NOMO-1 treated with dmso at 0.1 percent for 144 hours (cell line): Measurements from ENCODE around the gene DNAJC27.

Experiments used
- DNase-seq: peaks from one replicate; lab custom pipeline; 2025; ENCODE audit not compliant: unreplicated experiment; lab: John Stamatoyannopoulos, UW

Gene DNAJC27

DNA sequence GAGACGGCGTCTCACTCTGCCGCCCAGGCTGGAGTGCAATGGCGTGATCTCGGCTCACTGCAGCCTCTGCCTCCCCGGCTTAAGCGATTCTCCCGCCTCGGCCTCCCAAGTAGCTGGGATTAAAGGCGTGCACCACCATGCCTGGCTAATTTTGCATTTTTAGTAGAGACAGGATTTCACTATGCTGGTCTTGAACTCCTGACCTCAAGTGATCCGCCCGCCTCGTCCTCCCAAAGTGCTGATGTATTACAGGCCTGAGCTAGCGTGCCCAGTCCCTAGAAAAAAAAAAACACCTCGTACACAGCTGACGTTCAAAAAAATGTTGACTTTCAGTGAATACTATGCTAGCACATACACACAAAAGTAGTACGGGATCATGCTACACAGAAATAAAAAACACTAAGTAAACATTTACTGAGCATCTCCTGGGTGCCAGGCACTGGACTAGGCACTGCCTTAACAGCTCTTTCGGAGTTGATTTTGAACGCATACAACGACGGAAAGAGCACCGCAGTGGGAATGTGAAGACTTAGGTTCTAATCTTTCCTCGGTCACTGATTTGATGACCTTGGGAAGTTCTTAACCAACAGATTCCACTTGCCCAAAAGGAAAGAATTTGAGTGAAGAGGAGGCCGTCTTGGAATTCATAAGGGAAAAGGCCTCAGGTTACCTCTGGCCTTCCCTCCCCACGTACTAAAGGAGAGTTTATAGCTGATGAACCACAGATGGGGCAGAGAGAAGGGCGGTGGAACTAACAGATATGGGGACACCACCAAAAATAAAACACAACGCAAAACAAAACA, 1.1 kb downstream of the DNAJC27 start:
- DNase-seq, result no peak

DNA sequence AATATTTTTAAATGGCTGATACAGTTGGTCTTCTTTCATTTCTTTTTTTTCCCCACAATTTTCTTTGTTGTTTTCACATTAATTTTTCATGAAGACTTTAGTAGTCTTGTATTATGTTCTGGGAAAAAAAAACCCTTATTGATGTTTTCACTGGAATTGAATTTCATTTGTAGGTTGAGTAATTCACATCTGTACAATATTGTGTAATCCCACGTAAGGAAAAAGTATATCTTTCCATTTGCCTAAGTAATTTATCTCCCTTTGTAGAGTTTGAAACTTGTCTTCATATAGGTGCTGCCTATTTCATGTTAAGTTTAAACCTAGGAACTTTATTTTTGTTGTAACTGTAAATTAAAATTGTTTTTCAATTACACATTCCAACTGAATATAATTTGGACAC, 2.0 kb downstream of the DNAJC27 start:
- no peak for DNase-seq

DNA sequence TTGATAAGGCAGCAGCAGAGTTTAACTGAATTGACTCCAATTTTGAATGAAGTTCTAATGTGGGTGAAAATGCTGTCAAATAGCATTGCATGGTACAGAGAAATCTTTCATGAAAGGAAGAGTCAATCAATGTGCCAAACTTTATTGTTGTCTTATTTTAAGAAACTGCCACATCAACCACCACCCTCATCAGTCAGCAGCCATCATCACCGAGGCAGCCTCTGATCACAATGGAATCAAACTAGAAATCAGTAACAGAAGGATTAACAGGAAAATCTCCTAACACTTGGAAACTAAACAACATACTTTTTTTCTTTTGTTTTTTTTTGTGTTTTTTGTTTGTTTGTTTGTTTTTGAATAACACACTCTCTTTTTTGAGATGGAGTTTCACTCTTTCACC, 9.9 kb downstream of the DNAJC27 start:
- no peak for DNase-seq

DNA sequence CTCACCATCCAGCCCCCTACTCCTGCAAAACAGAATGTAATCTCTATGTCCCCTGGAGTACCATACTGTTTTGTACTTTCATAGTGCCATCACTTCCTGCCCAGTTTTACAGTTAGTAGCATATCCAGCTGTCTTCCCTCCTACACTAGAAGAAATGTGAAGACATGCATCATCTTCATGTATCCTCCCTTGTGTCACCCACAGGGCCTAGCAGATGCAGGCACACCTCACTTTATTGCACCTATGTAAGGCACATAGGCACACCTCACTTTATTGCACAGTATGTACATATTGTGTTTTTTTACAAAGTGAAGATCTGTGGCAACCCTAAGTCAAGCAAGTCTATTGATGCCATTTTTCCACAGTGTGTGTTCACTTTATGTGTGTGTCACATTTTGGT, 12.0 kb downstream of the DNAJC27 start:
- no peak for DNase-seq

DNA sequence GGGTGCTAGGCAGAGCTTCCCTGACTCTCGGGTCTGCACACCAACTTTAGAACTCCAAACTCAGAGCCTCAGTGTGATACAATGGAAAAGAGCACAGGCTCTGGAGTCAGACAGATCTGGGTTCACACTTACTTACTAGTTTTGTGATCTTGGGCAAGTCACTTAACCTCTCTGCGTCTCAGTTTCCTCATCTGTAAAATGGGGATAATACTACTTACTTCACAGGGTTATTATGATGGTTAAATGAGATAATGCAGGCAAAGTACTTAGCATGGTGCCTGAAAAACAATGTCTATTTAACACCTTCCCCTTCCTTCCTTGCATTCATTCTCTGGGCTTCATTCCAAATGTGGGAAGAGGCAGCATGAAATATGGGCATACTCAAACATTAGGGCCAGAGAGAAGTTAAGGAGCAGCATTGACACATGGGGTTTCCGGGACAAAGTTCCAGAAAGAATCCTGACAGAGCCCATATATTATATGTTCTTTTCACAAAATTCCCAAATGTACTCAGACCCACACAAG, 13.3 kb downstream of the DNAJC27 start:
- no peak for DNase-seq

DNA sequence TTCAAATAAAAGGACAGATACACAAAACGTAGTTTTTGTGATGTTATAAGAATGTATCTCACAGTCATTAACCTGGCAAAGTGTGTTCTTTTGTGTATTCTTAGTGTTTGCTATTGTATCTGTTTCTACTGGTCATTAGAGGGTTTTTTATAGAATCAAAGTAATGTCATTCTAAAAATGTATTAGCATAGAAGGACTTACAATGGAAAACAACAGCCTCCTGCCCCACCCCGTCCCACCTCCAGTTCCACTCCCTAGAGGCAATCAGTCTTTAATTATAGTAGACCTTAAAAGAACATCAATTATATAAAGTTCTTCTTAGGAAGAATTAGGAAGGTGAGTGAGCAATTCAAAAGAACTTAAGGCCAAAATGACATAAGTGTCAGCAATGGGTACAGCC, 13.8 kb downstream of the DNAJC27 start:
- DNase-seq, result no peak

DNA sequence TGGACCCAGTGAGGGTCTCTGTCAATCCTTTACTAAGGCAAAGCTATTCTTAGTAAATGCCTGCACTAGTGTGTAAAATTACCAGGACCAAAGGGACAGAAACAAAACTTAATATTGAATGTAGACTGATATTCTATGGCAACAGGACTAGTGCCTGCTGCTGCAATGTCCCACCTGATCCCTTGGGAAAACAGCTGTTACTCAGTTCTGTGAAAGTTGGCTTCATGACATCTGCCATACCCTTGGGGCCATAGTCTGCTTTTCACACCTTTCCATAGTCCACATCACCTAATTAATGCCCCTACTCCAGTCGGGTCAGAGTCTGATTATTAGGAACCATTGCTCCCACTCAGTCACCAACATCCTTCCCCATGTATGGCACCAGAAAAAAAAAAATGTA, 14.5 kb downstream of the DNAJC27 start:
- DNase-seq, result no peak

DNA sequence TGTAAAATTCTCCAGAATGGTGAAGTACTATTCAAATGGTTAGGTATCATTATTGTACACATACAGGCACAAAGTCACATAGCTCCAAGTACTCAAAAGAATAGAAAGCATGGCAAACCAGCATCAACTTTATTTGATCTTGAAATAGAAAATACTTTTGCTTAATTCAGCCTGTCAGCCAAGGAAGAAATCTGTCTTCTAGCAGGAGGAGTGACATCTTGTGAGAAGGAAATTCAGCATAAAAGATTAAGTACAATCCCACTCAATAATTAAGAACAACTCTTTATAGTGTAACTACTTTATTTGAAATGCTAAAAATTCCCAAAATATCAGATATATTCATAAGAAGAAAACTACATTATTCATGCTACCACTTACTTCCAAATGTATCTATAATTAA, 15.8 kb downstream of the DNAJC27 start:
- no peak for DNase-seq

DNA sequence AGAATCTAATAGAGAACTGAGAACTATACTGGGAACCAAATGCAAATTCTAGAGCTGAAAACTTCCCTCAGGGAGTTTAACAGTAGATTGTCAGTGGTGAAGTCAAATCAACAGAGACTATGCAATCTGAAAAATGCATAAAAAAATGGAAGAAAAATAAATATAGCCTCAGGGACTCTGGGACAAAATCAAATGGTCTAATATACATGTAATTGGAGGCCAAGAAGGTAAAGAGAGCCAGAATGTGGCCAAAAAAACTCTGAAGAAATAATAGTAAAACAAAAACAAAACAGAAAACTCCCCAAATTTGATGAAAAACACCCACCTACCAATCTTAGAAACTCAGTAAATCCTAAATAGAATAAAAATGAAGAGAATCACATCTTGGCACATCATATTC, 16.5 kb downstream of the DNAJC27 start:
- DNase-seq, result no peak

DNA sequence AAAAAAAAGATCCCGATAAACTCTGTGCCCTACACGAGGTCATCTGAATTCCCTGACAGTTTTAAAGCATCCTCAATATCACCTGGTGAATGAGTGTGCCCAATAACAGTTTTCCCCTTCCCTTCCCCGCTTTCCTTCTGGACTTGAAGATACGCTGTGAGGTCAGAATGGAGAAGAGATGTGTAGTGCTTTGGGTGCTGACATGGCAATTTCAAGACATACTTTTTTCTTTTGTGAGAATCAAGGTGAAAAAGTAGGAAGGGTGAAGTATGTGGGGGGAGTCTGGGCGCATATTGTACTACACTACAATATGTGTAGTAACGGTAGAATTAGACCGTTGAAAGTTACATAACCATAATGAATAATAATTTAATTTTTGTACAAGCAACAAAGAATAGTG, 21.7 kb downstream of the DNAJC27 start:
- DNase-seq, result no peak

DNA sequence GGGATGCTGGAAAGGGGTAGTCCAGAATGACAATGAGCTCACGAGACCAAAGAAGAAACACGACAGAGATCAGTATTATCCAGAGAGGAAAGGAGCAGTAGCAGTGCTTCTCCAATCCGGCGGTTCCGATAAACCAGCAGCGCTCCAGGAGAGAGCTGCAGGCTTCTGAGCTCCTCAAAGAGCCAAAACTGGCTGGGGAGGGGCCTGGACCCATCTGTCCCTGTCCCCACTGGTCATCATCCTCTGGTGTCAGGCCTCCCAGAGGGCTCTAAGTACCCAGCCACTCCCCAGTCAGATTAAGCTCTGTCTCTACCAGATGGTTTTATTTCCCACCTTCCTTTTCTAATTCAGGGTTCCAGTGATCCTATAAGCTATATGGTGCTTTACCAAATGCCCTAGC, 23.2 kb downstream of the DNAJC27 start:
- no peak for DNase-seq

DNA sequence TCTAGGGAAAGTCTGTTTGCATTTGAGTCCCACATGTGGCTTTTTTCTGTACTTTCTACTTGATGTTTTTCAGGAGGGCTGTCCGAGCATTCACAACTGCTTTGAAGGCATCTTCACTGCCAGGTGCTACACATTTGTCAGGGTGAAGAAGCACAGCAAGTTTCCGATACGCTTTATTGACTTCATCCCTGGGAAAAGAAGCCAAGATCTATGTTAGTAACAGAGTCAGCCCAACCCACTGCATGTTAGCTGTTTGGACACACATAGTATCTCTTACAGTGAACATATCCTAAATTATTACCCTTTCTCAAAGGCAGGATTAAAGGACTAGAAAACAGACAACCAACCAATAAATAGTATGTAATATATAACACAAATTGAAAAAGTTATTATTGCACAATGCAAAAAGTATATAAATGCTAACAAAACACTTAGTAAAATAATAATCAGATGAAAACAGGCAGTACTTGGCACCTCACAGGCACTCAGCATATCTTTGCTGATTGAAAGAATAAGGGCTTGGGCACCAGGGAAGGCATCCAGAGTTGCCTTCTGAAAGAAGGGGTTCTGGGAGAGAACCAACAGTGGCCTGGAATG, 24.1 kb downstream of the DNAJC27 start:
- DNase-seq, result no peak

DNA sequence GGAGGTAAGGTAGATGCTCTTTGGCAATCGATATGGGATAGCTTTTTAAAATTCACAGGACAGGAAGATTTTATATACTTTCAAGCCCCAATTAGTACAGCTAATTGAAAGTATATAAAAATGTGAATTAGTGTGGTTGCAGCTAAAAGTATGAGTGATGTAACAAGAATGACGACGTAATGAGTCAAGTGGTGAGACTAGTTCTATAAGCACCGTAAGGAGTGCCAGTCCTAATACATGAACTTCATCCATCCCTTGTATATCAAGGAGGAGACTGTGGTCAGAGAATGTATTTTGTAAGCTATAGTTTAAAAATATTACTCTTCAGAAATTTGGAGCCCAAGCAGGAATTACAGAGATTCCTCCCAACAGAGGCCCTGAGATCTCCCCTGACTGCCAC, 25.8 kb downstream of the DNAJC27 start:
- no peak for DNase-seq

DNA sequence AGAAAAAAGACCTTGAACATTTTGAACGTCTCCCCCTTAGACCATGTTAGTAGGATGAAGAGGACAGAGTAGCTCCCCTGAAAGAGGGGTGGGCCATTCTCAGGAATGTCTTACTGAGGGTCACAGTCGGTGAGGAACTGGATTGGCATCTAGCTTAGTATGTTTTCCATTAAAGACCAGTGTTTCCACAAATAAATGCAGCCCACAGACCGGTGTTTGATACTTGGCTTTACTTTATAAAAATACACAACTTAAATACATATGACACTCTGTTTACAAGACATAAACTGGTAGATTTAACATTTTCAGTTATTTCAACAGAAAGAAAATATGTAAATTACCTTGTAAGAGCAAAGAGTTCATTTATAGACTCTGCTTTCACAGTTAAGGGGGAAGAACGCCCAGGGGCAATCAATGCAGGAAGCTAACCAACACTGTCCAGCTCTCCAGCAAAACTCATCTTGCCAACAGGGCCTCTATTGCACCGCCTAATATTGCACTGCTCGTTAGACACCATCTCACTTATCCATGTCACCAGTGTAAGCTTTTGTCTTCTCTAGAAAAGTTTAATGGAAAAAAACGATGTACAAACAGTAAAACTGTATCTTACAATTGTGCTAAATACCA, 28.2 kb downstream of the DNAJC27 start:
- DNase-seq, result no peak

DNA sequence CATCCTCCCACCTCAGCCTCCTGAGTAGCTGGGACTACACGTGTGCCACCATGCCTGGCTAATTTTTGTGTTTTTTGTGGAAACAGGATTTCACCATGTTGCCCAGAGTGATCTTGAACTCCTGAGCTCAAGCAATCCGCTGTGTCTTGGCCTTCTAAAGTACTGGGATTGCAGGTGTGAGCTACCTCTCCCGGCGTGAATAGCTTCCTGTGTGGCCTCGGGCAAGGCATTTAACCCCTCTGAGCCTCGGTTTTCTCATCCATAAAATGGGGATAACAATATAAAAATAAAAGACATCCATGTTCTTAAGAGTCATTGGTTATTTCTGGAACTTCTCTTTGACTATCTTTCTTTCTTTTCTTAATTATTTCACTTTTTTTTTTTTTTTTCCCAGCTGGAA, 32.4 kb downstream of the DNAJC27 start:
- DNase-seq, result no peak

DNA sequence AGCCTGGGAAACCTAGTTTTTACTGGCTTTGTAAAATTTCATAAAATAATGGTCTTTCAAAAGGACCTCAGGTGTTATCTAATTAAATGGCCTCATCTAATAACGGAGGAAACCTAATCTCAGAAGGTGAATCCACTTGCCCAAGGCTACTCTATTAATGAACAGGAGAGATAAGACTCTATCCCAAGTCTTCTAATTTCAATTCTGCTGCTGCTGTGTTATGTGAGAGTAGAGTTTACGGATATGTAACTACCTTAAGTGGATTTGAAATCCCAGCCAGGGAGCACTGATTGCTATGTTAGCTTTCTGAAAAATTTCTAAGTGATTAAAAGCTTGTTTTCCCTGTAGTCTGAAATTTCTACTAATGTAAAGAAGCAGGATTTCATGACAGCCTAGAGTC, 34.5 kb downstream of the DNAJC27 start:
- DNase-seq, result no peak

DNA sequence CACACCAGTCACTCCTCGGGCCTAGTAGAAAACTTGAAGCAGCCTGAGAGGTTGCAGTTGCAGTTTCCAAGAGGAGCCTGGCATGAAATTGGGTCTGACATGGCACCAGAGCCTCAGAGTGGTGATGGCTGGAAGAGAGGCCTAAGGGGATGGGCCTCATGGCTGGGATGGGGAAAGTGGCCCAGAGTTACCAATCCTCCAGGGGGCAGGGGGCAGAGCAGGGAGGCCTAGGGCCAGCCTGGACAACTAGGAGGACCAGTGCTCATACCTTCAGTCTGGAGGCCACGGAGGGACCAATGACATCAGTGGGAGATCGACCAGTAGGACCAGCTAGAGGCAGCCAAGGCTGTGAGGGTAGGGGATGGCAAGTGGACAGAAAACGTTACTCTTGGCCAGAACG, 36.6 kb downstream of the DNAJC27 start:
- no peak for DNase-seq

DNA sequence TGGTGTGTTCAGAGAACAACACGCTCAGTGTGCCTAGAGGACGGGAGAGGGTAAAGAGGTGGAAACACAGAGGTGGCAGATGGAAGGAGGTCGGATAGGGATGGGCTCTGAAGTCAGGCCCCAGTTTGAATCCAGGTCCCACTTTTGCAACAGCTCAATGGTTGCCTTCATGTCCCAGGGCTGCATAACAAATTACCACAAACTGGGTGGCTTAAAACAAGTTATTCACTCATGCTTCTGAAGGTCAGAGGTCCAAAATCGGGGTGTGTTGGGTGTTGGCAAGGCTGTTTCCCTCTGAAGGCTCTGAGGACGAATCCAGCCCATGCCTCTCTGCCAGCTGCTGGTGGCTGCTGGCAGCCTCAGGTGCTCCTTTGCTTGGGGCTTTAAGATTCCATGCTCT, 39.0 kb downstream of the DNAJC27 start:
- no peak for DNase-seq

DNA sequence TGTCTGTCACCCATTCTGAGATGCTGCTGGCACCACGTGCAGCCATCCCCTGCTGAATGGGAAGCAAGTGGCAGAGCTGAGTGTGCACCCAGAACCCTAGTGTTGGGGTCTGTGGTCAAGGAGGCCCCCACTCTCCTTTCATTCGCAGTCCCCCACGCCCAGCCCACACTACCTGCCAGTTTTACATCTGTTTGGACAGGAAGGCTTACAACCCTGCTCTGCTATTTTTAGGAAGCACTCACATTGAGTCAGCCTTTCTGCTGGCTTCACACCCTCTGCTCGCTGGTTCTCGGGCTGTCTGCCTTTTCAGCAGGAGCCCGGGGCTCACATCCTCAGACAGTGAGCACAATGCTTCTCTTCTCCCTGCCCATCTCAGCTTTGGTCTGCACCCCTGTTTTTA, 41.0 kb downstream of the DNAJC27 start:
- DNase-seq, result no peak

DNA sequence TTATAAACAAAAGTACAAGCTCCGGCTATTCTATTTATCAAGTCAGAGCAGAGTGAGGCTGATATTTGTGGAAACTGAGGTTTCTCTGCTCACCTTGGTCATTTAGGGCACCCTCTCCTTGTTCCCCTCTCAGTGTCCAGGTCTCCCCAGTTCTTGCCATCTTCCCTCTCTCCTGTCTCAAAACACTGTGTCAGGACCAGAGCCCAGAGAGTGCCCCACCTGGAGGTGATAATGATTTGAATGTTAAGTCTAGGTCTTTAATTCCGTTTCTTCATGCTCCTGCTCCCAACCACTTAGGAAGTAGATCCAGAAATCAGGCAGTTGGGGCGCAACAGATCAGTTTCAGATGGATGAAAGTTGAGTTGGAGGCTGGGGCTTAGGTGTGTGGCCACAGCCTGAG, 42.5 kb downstream of the DNAJC27 start:
- DNase-seq, result no peak

DNA sequence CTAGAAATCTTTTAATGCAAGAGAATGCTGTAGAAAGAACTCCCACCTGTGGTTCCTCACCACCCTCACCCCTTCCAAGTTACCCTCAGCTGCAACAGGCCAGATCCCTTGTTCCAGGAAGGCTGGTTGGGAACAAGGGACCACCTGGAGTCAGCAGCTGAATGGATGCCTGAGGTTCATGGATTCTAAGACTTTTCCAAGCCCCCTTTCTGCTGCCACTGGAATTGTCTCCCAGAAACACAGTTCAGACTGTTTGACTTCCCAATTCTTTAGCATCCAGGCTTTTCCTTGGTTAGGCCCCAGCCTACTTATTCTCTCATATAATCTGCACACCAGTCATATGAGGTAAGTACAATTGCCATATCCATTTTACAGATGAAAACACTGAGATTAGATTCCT, 43.7 kb downstream of the DNAJC27 start:
- no peak for DNase-seq

DNA sequence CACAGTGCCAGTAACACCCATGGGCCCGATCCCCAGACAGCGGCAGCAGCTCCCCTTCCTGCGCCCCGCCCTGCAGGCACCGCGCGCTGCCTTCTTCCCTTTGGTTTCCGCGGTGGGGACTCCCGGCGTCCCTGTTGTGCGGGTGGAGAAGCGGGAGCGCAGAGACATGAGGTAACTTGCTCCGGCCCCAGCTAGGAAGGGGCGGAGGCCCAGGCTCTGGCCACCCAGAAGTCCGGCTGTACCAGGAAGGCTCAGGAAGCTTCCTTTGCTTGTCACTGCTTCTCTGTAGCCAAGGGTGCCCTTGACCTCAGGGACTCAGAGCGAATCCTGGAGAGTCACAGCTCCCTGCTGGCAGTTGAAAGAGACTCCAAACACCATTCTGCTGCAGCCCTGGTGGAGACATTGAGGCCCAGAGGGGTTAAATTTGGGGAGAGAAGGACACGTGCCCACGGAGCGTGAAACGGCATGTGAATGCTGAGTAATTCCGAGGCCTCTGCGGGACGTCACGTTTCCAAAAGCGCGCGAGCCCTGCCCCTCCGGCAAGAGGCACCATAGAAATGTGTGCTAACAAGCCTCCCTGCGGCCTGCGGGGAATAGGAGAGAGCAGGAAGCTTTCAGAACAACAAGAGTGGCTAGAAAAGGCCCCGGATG, 45.0 kb downstream of the DNAJC27 start:
- no peak for DNase-seq
